ENCODE data around the gene KCTD10. TPM values are rescaled to one million over a fixed set of nuclear protein-coding genes. Genes with fewer than 3 reads are reported as not detected.

KCTD10 gene
- total RNA-seq, 1 experiment from 2014 or later: 44.7 TPM

DNA sequence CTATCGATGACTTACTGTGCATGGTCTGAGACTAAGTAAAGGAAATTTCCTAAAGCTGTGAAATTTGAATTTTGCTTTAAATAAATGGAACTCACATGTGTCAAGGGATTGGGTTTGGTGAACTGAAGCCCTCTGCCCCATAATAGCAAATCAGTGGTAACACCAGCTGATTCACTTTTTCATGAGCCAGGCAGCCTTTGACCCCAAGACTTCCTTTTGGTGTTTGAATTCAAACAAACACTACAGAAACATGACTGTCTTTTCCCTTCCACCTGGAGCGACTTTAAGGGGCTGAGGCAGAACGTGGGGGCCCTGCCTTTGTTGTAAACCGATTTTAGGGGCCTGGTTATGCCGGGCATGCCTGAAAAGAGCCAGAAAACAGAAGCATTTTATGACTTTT, 28.8 kb downstream of the KCTD10 start:
- ATAC-seq (no peak), DNase-seq (ENCODE audit: low spot score) (no peak)
- H3K27me3 Mint-ChIP-seq (ENCODE audit: low read depth): no peaks in the 10 kb centered on the region
- H3K4me1 Mint-ChIP-seq: no peaks in the 10 kb centered on the region
- no peaks in the 10 kb centered on the region for H3K9me3 Mint-ChIP-seq
- TF ChIP-seq OVOL2 (CRISPR knock-in tag; IDR thresholded peaks at IDR 0.05; ENCODE audit: borderline replicate concordance) (no peak), ZNF317 (CRISPR knock-in tag; IDR thresholded peaks at IDR 0.05; ENCODE audit: borderline replicate concordance, low read depth) (no peak), JAZF1 (CRISPR knock-in tag; IDR thresholded peaks at IDR 0.05) (no peak), SP1 (CRISPR knock-in tag; conservative IDR thresholded peaks at IDR 0.05) (no peak), FOXP1 (CRISPR knock-in tag; IDR thresholded peaks at IDR 0.05; ENCODE audit: borderline replicate concordance) (no peak), IRF2 (CRISPR knock-in tag; IDR thresholded peaks at IDR 0.05; ENCODE audit: borderline replicate concordance, low read depth) (no peak)
- TF ChIP-seq, protein P1, sequence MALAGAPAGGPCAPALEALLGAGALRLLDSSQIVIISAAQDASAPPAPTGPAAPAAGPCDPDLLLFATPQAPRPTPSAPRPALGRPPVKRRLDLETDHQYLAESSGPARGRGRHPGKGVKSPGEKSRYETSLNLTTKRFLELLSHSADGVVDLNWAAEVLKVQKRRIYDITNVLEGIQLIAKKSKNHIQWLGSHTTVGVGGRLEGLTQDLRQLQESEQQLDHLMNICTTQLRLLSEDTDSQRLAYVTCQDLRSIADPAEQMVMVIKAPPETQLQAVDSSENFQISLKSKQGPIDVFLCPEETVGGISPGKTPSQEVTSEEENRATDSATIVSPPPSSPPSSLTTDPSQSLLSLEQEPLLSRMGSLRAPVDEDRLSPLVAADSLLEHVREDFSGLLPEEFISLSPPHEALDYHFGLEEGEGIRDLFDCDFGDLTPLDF (CRISPR knock-in tag; IDR thresholded peaks at IDR 0.05): no peak
- ChIA-PET CTCF (interaction anchor here (0.8 kb wide), 1 partner anchor 14 kb away, joined by 3 read pairs; no protein-coding TSS in a partner anchor), POLR2A (no interaction called here)
- peaks cover 37% of the 10 kb centered on the region for H3K36me3 Mint-ChIP-seq
- H3K27ac Mint-ChIP-seq: peak overlapping the region; percentile 63; the same call in 1 of the 2 replicates
- no peak overlapping the region for H3K4me3 Mint-ChIP-seq

- no peak overlapping the region for H3K4me3 Mint-ChIP-seq
- ATAC-seq (no peak), DNase-seq (ENCODE audit: low spot score) (no peak)
- ChIA-PET POLR2A (no interaction called here), CTCF (interaction anchor here (0.8 kb wide), 1 partner anchor 15 kb away, joined by 3 read pairs; no protein-coding TSS in a partner anchor)
- H3K27me3 Mint-ChIP-seq (ENCODE audit: low read depth): no peaks in the 10 kb centered on the region
- H3K4me1 Mint-ChIP-seq: no peaks in the 10 kb centered on the region
- H3K27ac Mint-ChIP-seq: no peak overlapping the region
- TF ChIP-seq ETV6 (CRISPR knock-in tag; IDR thresholded peaks at IDR 0.05) (no peak), IRF2 (CRISPR knock-in tag; IDR thresholded peaks at IDR 0.05; ENCODE audit: borderline replicate concordance, low read depth) (no peak), MYBL2 (CRISPR knock-in tag; IDR thresholded peaks at IDR 0.05) (no peak), CBFB (CRISPR knock-in tag; IDR thresholded peaks at IDR 0.05; ENCODE audit: low read depth) (no peak)
- H3K9me3 Mint-ChIP-seq: no peaks in the 10 kb centered on the region
- peaks cover 29% of the 10 kb centered on the region for H3K36me3 Mint-ChIP-seq
These were observed 29.6 kb downstream of the KCTD10 start for GRCh38 chr12:109447482-109447881.

DNA sequence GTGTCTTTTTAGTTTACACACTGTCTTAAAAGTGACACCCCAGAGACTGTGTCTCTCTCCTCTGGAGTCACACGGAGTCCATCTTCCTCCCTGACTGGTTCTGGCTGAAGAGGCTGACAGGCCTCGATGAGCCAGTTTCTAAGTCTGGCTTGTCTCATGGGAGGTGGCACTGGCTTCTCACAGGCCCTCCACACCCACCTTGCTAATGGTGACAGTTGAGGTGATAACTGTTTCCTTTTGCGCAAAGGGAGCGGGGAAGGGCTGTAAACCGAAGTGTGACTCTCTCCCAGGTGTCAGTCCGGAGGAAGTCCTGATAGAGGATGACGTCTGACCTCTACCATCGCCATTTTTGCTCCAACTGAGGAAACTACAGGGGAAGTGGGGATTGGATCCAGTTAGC, 30.2 kb downstream of the KCTD10 start:
- CTCF ChIA-PET: no interaction called here
- Mint-ChIP-seq H3K27ac (no peak overlapping the region), H3K4me1 (no peaks in the 10 kb centered on the region), H3K36me3 (peaks cover 23% of the 10 kb centered on the region), H3K27me3 (ENCODE audit: low read depth) (no peaks in the 10 kb centered on the region), H3K9me3 (no peaks in the 10 kb centered on the region), H3K4me3 (no peak overlapping the region)
- POLR2A ChIA-PET: no interaction called here
- TF ChIP-seq, protein P2, sequence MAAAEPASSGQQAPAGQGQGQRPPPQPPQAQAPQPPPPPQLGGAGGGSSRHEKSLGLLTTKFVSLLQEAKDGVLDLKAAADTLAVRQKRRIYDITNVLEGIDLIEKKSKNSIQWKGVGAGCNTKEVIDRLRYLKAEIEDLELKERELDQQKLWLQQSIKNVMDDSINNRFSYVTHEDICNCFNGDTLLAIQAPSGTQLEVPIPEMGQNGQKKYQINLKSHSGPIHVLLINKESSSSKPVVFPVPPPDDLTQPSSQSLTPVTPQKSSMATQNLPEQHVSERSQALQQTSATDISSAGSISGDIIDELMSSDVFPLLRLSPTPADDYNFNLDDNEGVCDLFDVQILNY (CRISPR knock-in tag; IDR thresholded peaks at IDR 0.05): no peak
- TF ChIP-seq FOXJ3 (CRISPR knock-in tag; IDR thresholded peaks at IDR 0.05; ENCODE audit: borderline replicate concordance) (no peak), ZNF138 (CRISPR knock-in tag; conservative IDR thresholded peaks at IDR 0.05) (no peak), JUN (CRISPR knock-in tag; IDR thresholded peaks at IDR 0.05) (no peak), SMAD3 (CRISPR knock-in tag; IDR thresholded peaks at IDR 0.05; ENCODE audit: borderline replicate concordance) (no peak)
- ATAC-seq: no peak
- DNase-seq (ENCODE audit: low spot score): no peak

GRCh38 chr12:109445191-109445609, 31.9 kb downstream of the KCTD10 start:
- ATAC-seq: no peak
- ChIA-PET CTCF (interaction anchor here (3.1 kb wide), 1 partner anchor 12 kb away, joined by 20 read pairs; no protein-coding TSS in a partner anchor), POLR2A (no interaction called here)
- DNase-seq (ENCODE audit: low spot score): no peak
- Mint-ChIP-seq H3K4me1 (0 out of 2 replicates have a peak, but pooled peaks cover 2% of the 10 kb centered on the region), H3K4me3 (no peak overlapping the region), H3K27me3 (ENCODE audit: low read depth) (no peaks in the 10 kb centered on the region), H3K27ac (peak overlapping the region; percentile 79; the same call in 1 of the 2 replicates), H3K9me3 (no peaks in the 10 kb centered on the region), H3K36me3 (peaks cover 13% of the 10 kb centered on the region)
- TF ChIP-seq, protein P1 (CRISPR knock-in tag; IDR thresholded peaks at IDR 0.05): no peak
- TF ChIP-seq PREB (CRISPR knock-in tag; IDR thresholded peaks at IDR 0.05; ENCODE audit: borderline replicate concordance): no peak
